GM10847 (cell line): Measurements from ENCODE around the gene GUCA1C.

ENCODE experiments used
- POLR2A ChIP-seq: IDR thresholded peaks from 2 replicates; pipeline ENCODE4 v1.6.1; 2011; ENCODE audit not compliant: insufficient read length; ENCODE audit errors: extremely low read depth

The GUCA1C gene, protein sequence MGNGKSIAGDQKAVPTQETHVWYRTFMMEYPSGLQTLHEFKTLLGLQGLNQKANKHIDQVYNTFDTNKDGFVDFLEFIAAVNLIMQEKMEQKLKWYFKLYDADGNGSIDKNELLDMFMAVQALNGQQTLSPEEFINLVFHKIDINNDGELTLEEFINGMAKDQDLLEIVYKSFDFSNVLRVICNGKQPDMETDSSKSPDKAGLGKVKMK

GRCh38 chr3:108953700-108954099 is at the start of gene GUCA1C:
Gene GUCA1C (minus strand): TSS chr3:108953879. CDS start chr3:108953762, 117 bp downstream.
- no peak for TF ChIP-seq POLR2A

DNA sequence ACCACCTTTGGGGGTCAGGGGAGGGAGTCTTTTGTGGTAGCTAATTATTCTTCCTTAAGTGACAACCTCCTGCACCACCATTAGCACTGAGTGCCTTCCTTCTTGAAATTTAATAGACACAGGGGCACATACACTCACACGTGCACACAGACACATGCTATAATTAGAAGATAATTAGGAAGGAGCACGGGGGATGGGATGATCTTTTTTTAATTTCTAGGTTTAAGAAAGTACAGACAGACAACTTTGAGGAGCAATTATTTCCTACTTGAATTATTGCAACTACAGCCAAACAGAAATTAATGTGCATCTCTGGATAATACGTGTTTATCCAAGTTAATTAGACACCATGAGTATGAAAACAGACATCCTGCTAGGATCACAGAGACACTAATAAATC is 44.8 kb upstream of the GUCA1C start:
- TF ChIP-seq POLR2A, result no peak

DNA sequence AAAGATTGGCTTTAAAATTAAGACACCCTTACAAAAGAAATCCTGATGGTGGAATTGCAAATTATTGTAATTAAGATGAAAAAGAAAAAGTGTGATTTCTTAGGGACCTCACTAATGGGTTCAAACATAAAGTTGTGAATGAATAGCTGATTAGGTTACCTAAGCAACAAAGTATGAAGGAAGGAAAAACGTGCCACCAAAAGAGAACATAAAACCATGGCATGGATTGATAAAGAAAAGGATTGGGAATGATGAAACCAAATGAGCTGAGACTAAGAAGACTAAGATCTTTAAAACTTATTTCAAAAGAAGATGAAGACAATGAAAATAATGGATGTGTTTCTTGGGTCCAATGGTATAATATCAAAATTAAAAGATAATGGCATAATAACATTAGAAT is 32.2 kb upstream of the GUCA1C start:
- no peak for TF ChIP-seq POLR2A

DNA sequence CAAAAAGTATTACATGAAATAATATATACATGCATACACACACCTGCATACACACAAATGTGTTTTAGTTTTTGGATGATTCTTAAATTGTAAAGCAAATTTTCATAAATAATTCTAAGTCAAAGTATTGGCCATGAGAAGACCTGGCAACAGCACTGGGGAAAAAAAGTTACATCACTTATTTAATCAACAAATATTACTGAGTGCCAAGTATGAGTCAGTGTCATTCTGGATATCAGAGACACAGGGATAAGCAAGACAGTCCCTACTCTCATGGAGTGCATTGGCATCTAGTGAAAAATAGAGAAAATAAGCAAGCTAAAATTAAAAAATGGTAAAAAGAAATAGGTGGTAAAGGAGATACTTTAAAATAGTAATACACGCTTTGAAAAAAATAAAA is 29.4 kb upstream of the GUCA1C start:
- TF ChIP-seq POLR2A, result no peak

GRCh38 chr3:108976058-108976457 is 22.4 kb upstream of the GUCA1C start:
- TF ChIP-seq POLR2A, result no peak

DNA sequence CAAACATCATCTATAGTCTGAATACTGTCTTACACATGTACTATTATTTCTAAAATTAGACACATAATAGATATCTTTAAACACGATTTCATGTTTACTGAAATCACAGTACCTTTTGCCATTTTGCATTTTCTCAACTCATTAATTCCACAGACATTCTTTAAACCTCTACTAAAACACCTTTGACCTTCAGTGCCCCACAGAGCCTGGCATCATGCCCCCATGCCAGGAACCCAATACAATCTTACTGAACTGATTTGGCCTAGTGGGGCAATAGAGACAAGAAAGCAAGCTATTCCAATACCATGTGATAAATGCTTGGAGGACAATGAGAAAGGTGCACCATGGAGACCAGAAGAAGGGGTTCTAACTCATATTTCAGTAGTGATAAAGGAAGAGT is 19.3 kb upstream of the GUCA1C start:
- TF ChIP-seq POLR2A, result no peak

- no peak for TF ChIP-seq POLR2A
These were observed 18.8 kb upstream of the GUCA1C start for GRCh38 chr3:108972482-108972881.

GRCh38 chr3:108970561-108970960 is 16.9 kb upstream of the GUCA1C start:
- no peak for TF ChIP-seq POLR2A

GRCh38 chr3:108966773-108967172 is 13.1 kb upstream of the GUCA1C start:
- TF ChIP-seq POLR2A, result no peak

DNA sequence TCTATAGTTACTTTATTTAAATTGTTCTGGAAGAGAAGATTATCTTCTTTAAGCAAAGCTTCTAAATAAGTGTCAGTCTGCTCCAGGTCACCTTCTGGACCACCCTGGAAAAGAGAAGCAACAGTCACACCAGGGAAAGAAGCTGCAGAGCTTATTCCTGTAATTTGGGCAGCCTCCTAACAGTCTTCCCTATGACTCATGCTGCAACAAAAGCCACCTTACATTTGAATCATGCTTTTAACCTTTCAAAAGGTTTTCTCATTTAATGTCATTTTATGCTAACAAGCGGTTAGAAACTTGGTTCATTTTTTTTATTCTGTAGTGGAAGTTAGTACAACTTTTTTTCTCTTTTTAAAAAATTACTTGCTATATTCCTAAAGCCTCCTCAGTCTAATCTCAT is 5.3 kb upstream of the GUCA1C start:
- no peak for TF ChIP-seq POLR2A

GRCh38 chr3:108953210-108953609 is 469 bp downstream of the GUCA1C start:
- TF ChIP-seq POLR2A, result no peak

GRCh38 chr3:108951820-108952501 is 1.7 kb downstream of the GUCA1C start:
- no peak for TF ChIP-seq POLR2A

- TF ChIP-seq POLR2A, result no peak
These were observed 5.8 kb downstream of the GUCA1C start for GRCh38 chr3:108947855-108948254.

DNA sequence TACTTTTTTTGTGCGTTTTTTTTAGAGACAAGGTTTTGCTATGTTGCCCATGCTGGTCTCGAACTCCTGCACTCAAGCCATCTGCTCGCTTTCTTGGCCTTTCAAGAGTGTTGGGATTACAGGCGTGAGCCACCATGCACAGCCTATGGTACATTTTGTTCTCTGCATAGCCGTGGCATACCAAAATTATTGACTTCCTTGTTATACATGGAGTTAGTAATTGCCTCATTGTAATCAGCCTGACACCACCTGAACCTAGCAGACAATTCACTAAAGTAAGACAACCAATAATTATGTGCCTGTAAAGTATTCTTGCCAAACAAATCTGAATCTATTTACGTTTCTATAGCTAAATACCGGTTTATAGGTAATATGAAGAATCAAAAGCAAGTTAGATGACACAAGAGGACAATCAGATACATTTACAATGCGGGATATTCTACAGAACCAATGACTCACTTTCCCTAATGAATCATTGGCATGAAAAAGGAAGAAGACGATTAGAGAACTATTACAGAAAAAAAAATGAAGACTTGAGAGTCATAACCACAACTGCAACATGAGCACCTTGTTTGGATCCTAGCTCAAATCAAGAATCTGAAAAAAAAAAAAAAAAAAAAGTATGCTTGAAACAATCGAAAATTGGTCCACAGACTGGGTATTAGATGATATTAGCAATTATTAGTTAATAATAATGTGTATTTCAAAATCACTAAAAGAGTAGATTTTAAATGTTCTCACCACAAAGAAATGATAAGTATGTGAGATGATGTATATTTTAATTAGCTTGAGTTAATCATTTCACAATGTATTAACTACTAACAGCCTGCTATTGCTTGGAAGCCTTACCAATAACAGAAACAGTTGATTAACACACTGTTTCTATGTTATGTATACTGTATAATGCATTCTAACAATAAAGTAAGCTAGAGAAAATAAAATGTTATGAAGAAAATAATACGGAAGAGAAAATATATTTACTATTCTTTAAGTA is 7.1 kb downstream of the GUCA1C start:
- no peak for TF ChIP-seq POLR2A

GRCh38 chr3:108940568-108941263 is 13.0 kb downstream of the GUCA1C start:
- no peak for TF ChIP-seq POLR2A

GRCh38 chr3:108940166-108940565 is 13.5 kb downstream of the GUCA1C start:
- no peak for TF ChIP-seq POLR2A
